Erythroblast (primary cell): Measurements from ENCODE around the gene MBP.

Experiments used
- GATA1 ChIP-seq: IDR thresholded peaks from 2 replicates; pipeline ENCODE4 v1.6.1; 2011; ENCODE audit warnings: low read depth, mild to moderate bottlenecking, control low read depth, low read length, moderate library complexity
- POLR2A ChIP-seq: IDR thresholded peaks from 2 replicates; pipeline ENCODE4 v1.6.1; 2011; ENCODE audit warnings: mild to moderate bottlenecking, low read length

- TF ChIP-seq POLR2A (no peak), GATA1 (no peak)
These were observed 34.7 kb upstream of the MBP start for GRCh38 chr18:77167251-77167650.
